Endothelial cell of umbilical vein (primary cell): ENCODE measurements around the gene ADGB. TPM values are rescaled to one million over a fixed set of nuclear protein-coding genes. Genes with fewer than 3 reads are reported as not detected.

ENCODE experiments used
- BruUV-seq: library from RNA; stranded (reverse); fragments of 400-500 nt; replicated peaks from 2 replicates; lab custom pipeline; 2021; lab: Mats Ljungman, UMichigan
- CTCF ChIA-PET: fragments of 300-600, 350-600 bp; sonication (Branson Sonifier 250); formaldehyde crosslinking; loops from one replicate; lab custom pipeline; 2021; ENCODE audit warnings: antibody characterized with exemption, inconsistent platforms; lab: Charles Lee
- POLR2A ChIA-PET: fragments of 300-600, 350-600 bp; sonication (Branson Sonifier 250); formaldehyde crosslinking; loops from one replicate; lab custom pipeline; 2021; ENCODE audit warnings: antibody characterized with exemption, inconsistent platforms; lab: Charles Lee
- DNase-seq: peaks from one replicate; pipeline ENCODE4 v3.0.0-alpha.2; 2011; ENCODE audit warnings: low read depth, low spot score
- FAIRE-seq: peaks from 2 replicates; lab custom pipeline; 2011; peaks lifted over from hg19 to GRCh38; lab: Jason Lieb, UNC
- H2AFZ ChIP-seq: 2 replicates; pipeline ENCODE4 v1.6.0; 2012; ENCODE audit warnings: low read depth, low read length, control low read depth, inconsistent platforms
- H3K27ac ChIP-seq: 2 replicates; pipeline ENCODE4 v1.5.1; 2011; ENCODE audit warnings: low read depth, mild to moderate bottlenecking, control low read depth, low read length, moderate library complexity; ENCODE audit not compliant: insufficient read depth
- H3K27me3 ChIP-seq, 2 experiments: 2 replicates each; pipeline versions ENCODE4 v1.6.0 to v1.6.1; 2011; ENCODE audit warnings: low read length in 2 of 2, mixed read lengths in 1 of 2; ENCODE audit not compliant: control insufficient read depth in 2 of 2, insufficient read depth in 2 of 2
- H3K36me3 ChIP-seq, 2 experiments: 2 replicates in 1 of 2; 3 replicates in 1 of 2; pipeline ENCODE4 v1.5.1; 2011; ENCODE audit warnings: low read length in 2 of 2, mild to moderate bottlenecking in 1 of 2, moderate library complexity in 1 of 2; ENCODE audit not compliant: control insufficient read depth in 2 of 2, insufficient read depth in 2 of 2; ENCODE audit errors: extremely low read depth in 1 of 2
- H3K4me1 ChIP-seq: 3 replicates; pipeline ENCODE4 v1.5.1; 2011; ENCODE audit warnings: mild to moderate bottlenecking, low read length; ENCODE audit not compliant: control insufficient read depth, insufficient read depth; ENCODE audit errors: extremely low read depth
- H3K4me2 ChIP-seq: 2 replicates; pipeline ENCODE4 v1.6.1; 2011; ENCODE audit warnings: low read length, control low read depth, mixed read lengths; ENCODE audit not compliant: insufficient read depth
- H3K4me3 ChIP-seq, 3 experiments: fragments of 200-600 bp in 1 of 3; sonication (generic), shearing (Covaris generic) in 1 of 3; replicated peaks in 1 of 3; 2 replicates each; pipeline ENCODE4 v1.5.1; 2011 to 2016; ENCODE audit warnings: control low read depth in 3 of 3, low read length in 3 of 3, mild to moderate bottlenecking in 2 of 3, inconsistent platforms in 1 of 3, low read depth in 1 of 3, moderate library complexity in 1 of 3; ENCODE audit not compliant: insufficient read depth in 1 of 3
- H3K79me2 ChIP-seq: 2 replicates; pipeline ENCODE4 v1.6.0; 2012; ENCODE audit warnings: low read length, inconsistent platforms; ENCODE audit not compliant: control insufficient read depth, insufficient read depth
- H3K9ac ChIP-seq: replicated peaks from 2 replicates; pipeline ENCODE3; 2011; ENCODE audit warnings: low read length, control low read depth; ENCODE audit not compliant: insufficient read depth; ENCODE audit errors: extremely low read depth
- H3K9me1 ChIP-seq: replicated peaks from 3 replicates; pipeline ENCODE4 v1.6.0; 2011; ENCODE audit warnings: mild to moderate bottlenecking, low read length; ENCODE audit not compliant: control insufficient read depth, insufficient read depth; ENCODE audit errors: extremely low read depth
- H3K9me3 ChIP-seq: replicated peaks from 2 replicates; pipeline ENCODE4 v1.5.1; 2012; ENCODE audit warnings: low read length, inconsistent platforms; ENCODE audit not compliant: control insufficient read depth, insufficient read depth
- H4K20me1 ChIP-seq: replicated peaks from 2 replicates; pipeline ENCODE3; 2011; ENCODE audit warnings: mild to moderate bottlenecking, low read length; ENCODE audit not compliant: control insufficient read depth, insufficient read depth; ENCODE audit errors: extremely low read depth
- CTCF ChIP-seq, 2 donors: IDR thresholded peaks; 1 replicate in 1 of 2; 2 replicates in 1 of 2; pipeline ENCODE4 v1.5.1; 2011; ENCODE audit warnings: low read length in 2 of 2, mild to moderate bottlenecking in 2 of 2, moderate library complexity in 2 of 2, control low read depth in 1 of 2, inconsistent platforms in 1 of 2, low read depth in 1 of 2; ENCODE audit not compliant: insufficient read depth in 1 of 2; ENCODE audit errors: extremely low read depth in 1 of 2
- EZH2 ChIP-seq: IDR thresholded peaks from 2 replicates; pipeline ENCODE4 v1.6.1; 2012; ENCODE audit warnings: borderline replicate concordance, low read depth, mild to moderate bottlenecking, moderate library complexity, low read length, inconsistent platforms; ENCODE audit not compliant: severe bottlenecking
- FOS ChIP-seq: IDR thresholded peaks from 2 replicates; pipeline ENCODE4 v1.6.1; 2011; ENCODE audit warnings: mild to moderate bottlenecking, low read length, moderate library complexity, borderline replicate concordance; ENCODE audit not compliant: insufficient read depth
- GATA2 ChIP-seq: IDR thresholded peaks from 2 replicates; pipeline ENCODE4 v1.7.0; 2011; ENCODE audit warnings: low read depth, mild to moderate bottlenecking, moderate library complexity, mixed read lengths, low read length; ENCODE audit not compliant: insufficient read length, insufficient read depth
- JUN ChIP-seq: IDR thresholded peaks from 2 replicates; pipeline ENCODE4 v1.6.1; 2011; ENCODE audit warnings: borderline replicate concordance, low read depth; ENCODE audit not compliant: insufficient read length, insufficient read depth
- MAX ChIP-seq: IDR thresholded peaks from 2 replicates; pipeline ENCODE4 v1.6.1; 2011; ENCODE audit not compliant: insufficient read depth, insufficient read length
- MYC ChIP-seq: IDR thresholded peaks from one replicate; pipeline ENCODE4 v1.6.1; 2011; ENCODE audit warnings: mild to moderate bottlenecking, low read depth, low read length
- POLR2A ChIP-seq: IDR thresholded peaks from 2 replicates; pipeline ENCODE4 v1.6.1; 2012; ENCODE audit warnings: low read depth, mild to moderate bottlenecking, control low read depth, low read length
- POLR2AphosphoS5 ChIP-seq: IDR thresholded peaks from 2 replicates; pipeline ENCODE4 v1.6.1; 2012; ENCODE audit warnings: low read depth, mild to moderate bottlenecking, control low read depth, low read length, moderate library complexity; ENCODE audit not compliant: insufficient read depth
- dilution Hi-C: fragments of 300-500 bp; cut with MboI; formaldehyde crosslinking; loops from one replicate; pipeline ENCODE4 v1.15.0; 2019; ENCODE audit warnings: low sequenced_read_pairs; ENCODE audit not compliant: extremely low pct_ligation_motif_present
- intact Hi-C: fragments of 100-400 bp; cut with micrococcal nuclease; formaldehyde crosslinking; loops from one replicate; pipeline ENCODE4 v1.10.0; 2022
- polyA plus RNA-seq, 4 experiments: library from polyadenylated mRNA; depleted of rRNA in 3 of 4; stranded (reverse) in 3 of 4; unstranded in 1 of 4; fragments of >200 nt; gene quantifications; 2 replicates each; pipeline versions ENCODE4 v1.2.1 to v1.2.3, GENCODE V29; 2011 to 2012; ENCODE audit warnings: missing spikeins in 1 of 4
- total RNA-seq: library from RNA; stranded (reverse); gene quantifications from 2 replicates; pipeline ENCODE4 v1.2.3, GENCODE V29; 2021

Gene ADGB
- total and polyA plus RNA-seq, 2 donors (not counting 3 experiments of a cell fraction or from before 2014, with no cell fraction given), result not detected

- FAIRE-seq (no peak), DNase-seq (no peak)
- Histone ChIP-seq H3K4me1 (no peaks in the 10 kb centered on the region), H2AFZ (no peak overlapping the region), H4K20me1 (no peaks in the 10 kb centered on the region), H3K9me3 (no peaks in the 10 kb centered on the region), H3K27me3 (no peaks in the 10 kb centered on the region), H3K4me2 (no peak overlapping the region), H3K9me1 (no peaks in the 10 kb centered on the region), H3K36me3 (no peaks in the 10 kb centered on the region), H3K27ac (no peak overlapping the region), H3K79me2 (no peaks in the 10 kb centered on the region), H3K9ac (no peak overlapping the region), H3K4me3 (no peak overlapping the region)
- TF ChIP-seq POLR2A (no peak), GATA2 (no peak), FOS (no peak), POLR2AphosphoS5 (no peak), MAX (no peak), CTCF (IDR thresholded peaks at IDR 0.05; ENCODE audit: extremely low read depth in 1 of 2, insufficient read depth in 1 of 2, low read depth in 1 of 2, low read length in 2 of 2) (no peak), JUN (no peak), EZH2 (no peak), MYC (no peak)
- no TSS peak for BruUV-seq
- CTCF ChIA-PET, result interaction anchor here (1.3 kb wide), 1 partner anchor 8 kb away, joined by 3 read pairs; no protein-coding TSS in a partner anchor
- intact Hi-C loops (no loop called here), dilution Hi-C loops (no loop called here)
- POLR2A ChIA-PET, result no interaction called here
Observed at GRCh38 chr6:146670161-146670560, 71.4 kb downstream of the ADGB start.
